A204.1 (cell line): Measurements from ENCODE around the gene ALDH3B1.

Experiments
- FAIRE-seq: peaks from 2 replicates; lab custom pipeline; 2012; peaks lifted over from hg19 to GRCh38; lab: Jason Lieb, UNC

ALDH3B1 gene

GRCh38 chr11:68047437-68048290 lies 37.5 kb downstream of the ALDH3B1 start:
- no peak for FAIRE-seq

GRCh38 chr11:68048681-68049508 lies 38.8 kb downstream of the ALDH3B1 start:
- FAIRE-seq = no peak

- FAIRE-seq = no peak
Measured at GRCh38 chr11:68049509-68050370, 39.6 kb downstream of the ALDH3B1 start.

GRCh38 chr11:68050371-68050841 lies 40.3 kb downstream of the ALDH3B1 start:
- FAIRE-seq = no peak

GRCh38 chr11:68051191-68052136 lies 41.3 kb downstream of the ALDH3B1 start:
- FAIRE-seq = no peak

- no peak for FAIRE-seq
Measured at GRCh38 chr11:68052137-68052873, 42.2 kb downstream of the ALDH3B1 start.

- FAIRE-seq = no peak
Measured at GRCh38 chr11:68053117-68053516, 43.0 kb downstream of the ALDH3B1 start.

- FAIRE-seq = no peak
Measured at GRCh38 chr11:68053981-68054812, 44.1 kb downstream of the ALDH3B1 start.

- FAIRE-seq = no peak
Measured at GRCh38 chr11:68056317-68057285, 46.5 kb downstream of the ALDH3B1 start.

- FAIRE-seq = no peak
Measured at GRCh38 chr11:68057807-68058206, 47.7 kb downstream of the ALDH3B1 start.

- no peak for FAIRE-seq
Measured at GRCh38 chr11:68061508-68061907, 51.4 kb downstream of the ALDH3B1 start.

GRCh38 chr11:68064926-68065325 lies 54.8 kb downstream of the ALDH3B1 start:
- no peak for FAIRE-seq

- no peak for FAIRE-seq
Measured at GRCh38 chr11:68065841-68066240, 55.7 kb downstream of the ALDH3B1 start.

- FAIRE-seq = no peak
Measured at GRCh38 chr11:68066742-68067141, 56.6 kb downstream of the ALDH3B1 start.

GRCh38 chr11:68067991-68068390 lies 57.9 kb downstream of the ALDH3B1 start:
- FAIRE-seq = no peak

GRCh38 chr11:68071281-68072048 lies 61.3 kb downstream of the ALDH3B1 start:
- no peak for FAIRE-seq

- FAIRE-seq = no peak
Measured at GRCh38 chr11:68074584-68075352, 64.6 kb downstream of the ALDH3B1 start.
